Skeletal muscle cell (primary cell): ENCODE results near the gene AVEN.
"Not testable (repeated sequence)": the region's sequence is repeated elsewhere in the genome, so short reads cannot be mapped to it uniquely, and the experiment has no call there.

ENCODE experiments used
- DNase-seq: peaks from one replicate; pipeline ENCODE4 v3.0.0-alpha.2; 2010; ENCODE audit warnings: low read depth
- H3K4me3 ChIP-seq: 2 replicates; pipeline ENCODE4 v1.5.1; 2011; ENCODE audit warnings: low read depth, mild to moderate bottlenecking, control low read depth, low read length, moderate library complexity

Gene AVEN

GRCh38 chr15:34043813-34044212 lies 4.8 kb upstream of the AVEN start:
- no peak for DNase-seq
- no peak overlapping the region for H3K4me3 ChIP-seq

- no peak overlapping the region for H3K4me3 ChIP-seq
- no peak for DNase-seq
Observed at GRCh38 chr15:34043391-34043790, 4.4 kb upstream of the AVEN start.

- H3K4me3 ChIP-seq = peak overlapping the region; percentile 78
- DNase-seq = no peak
Observed at GRCh38 chr15:34039790-34040113, 748 bp upstream of the AVEN start.

GRCh38 chr15:34038023-34038870 lies 757 bp downstream of the AVEN start:
- H3K4me3 ChIP-seq = peak overlapping the region; percentile 78
- no peak for DNase-seq

GRCh38 chr15:34031987-34032760 lies 6.8 kb downstream of the AVEN start:
- no peak for DNase-seq
- no peak overlapping the region for H3K4me3 ChIP-seq

- no peak for DNase-seq
- no peak overlapping the region for H3K4me3 ChIP-seq
Observed at GRCh38 chr15:34027606-34028005, 11.4 kb downstream of the AVEN start.

GRCh38 chr15:34025252-34025651 lies 13.8 kb downstream of the AVEN start:
- no peak overlapping the region for H3K4me3 ChIP-seq

GRCh38 chr15:34023907-34024306 lies 15.1 kb downstream of the AVEN start:
- no peak for DNase-seq
- H3K4me3 ChIP-seq = no peak overlapping the region

More at GRCh38 chr15:34025252-34025651, 13.8 kb downstream of the AVEN start:
- no peak for DNase-seq

- H3K4me3 ChIP-seq = no peak overlapping the region
- no peak for DNase-seq
Observed at GRCh38 chr15:34019369-34019990, 19.5 kb downstream of the AVEN start.

GRCh38 chr15:34018738-34019137 lies 20.3 kb downstream of the AVEN start:
- not testable (repeated sequence) for DNase-seq

GRCh38 chr15:34018021-34018645 lies 20.9 kb downstream of the AVEN start:
- H3K4me3 ChIP-seq = no peak overlapping the region
- DNase-seq = no peak

More at GRCh38 chr15:34018738-34019137, 20.3 kb downstream of the AVEN start:
- H3K4me3 ChIP-seq = not testable (repeated sequence)

GRCh38 chr15:34014556-34014955 lies 24.4 kb downstream of the AVEN start:
- H3K4me3 ChIP-seq = no peak overlapping the region
- no peak for DNase-seq

GRCh38 chr15:34013746-34014145 lies 25.3 kb downstream of the AVEN start:
- no peak for DNase-seq
- no peak overlapping the region for H3K4me3 ChIP-seq

GRCh38 chr15:34012461-34013028 lies 26.5 kb downstream of the AVEN start:
- no peak overlapping the region for H3K4me3 ChIP-seq
- no peak for DNase-seq

- DNase-seq = peak; percentile 66
- no peak overlapping the region for H3K4me3 ChIP-seq
Observed at GRCh38 chr15:34011481-34011880, 27.5 kb downstream of the AVEN start.

- DNase-seq = no peak
- H3K4me3 ChIP-seq = no peak overlapping the region
Observed at GRCh38 chr15:34010921-34011320, 28.1 kb downstream of the AVEN start.

- H3K4me3 ChIP-seq = no peak overlapping the region
- DNase-seq = no peak
Observed at GRCh38 chr15:34009656-34010055, 29.3 kb downstream of the AVEN start.

- H3K4me3 ChIP-seq = no peak overlapping the region
- DNase-seq = no peak
Observed at GRCh38 chr15:34006381-34006780, 32.6 kb downstream of the AVEN start.

- no peak for DNase-seq
- no peak overlapping the region for H3K4me3 ChIP-seq
Observed at GRCh38 chr15:34001536-34001935, 37.5 kb downstream of the AVEN start.

GRCh38 chr15:33995666-33996065 lies 43.3 kb downstream of the AVEN start:
- not testable (repeated sequence) for DNase-seq, H3K4me3 ChIP-seq
